ENCODE data around the gene KCNC3.

- TF ChIP-seq POLR2A (IDR thresholded peaks at IDR 0.05) (no peak), CTCF (IDR thresholded peaks at IDR 0.05) (no peak)
These were observed 11.2 kb upstream of the KCNC3 start for GRCh38 chr19:50340331-50340730.

Measured in adrenal gland (tissue), 5 donors.